ENCODE results near the gene RABGAP1L.
A peak's percentile ranks its signal among the peaks of the same experiment; 100 is the strongest.
"Not testable (repeated sequence)": the region's sequence is repeated elsewhere in the genome, so short reads cannot be mapped to it uniquely, and the experiment has no call there.

RABGAP1L gene

DNA sequence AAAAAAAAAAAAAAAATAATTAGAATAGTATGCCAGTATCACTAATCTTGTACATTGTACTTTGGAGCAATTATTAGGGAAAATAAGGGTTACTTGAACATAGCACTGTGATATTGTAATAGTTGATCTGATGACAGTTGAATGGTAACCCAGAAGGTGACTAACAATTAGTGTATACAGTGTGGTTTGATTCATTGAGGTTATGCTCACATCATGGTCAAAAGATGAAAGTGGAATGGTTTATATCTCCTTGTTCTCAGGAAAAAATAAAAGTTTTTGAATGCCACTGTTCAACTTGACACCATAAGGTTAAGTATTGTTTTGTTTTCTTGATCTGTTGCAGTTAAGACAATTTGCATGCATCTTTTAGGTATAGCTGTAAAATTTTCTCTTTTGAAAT is 375.5 kb downstream of the RABGAP1L start:
- no peak overlapping the region for H3K4me3 ChIP-seq (replicated peaks in 1 of 2; ENCODE audit: low read depth in 2 of 2, low read length in 2 of 2)
- DNase-seq (ENCODE audit: low read depth in 2 of 2), result peak in 1 of 2 donors; percentile 37
- TF ChIP-seq CTCF (IDR thresholded peaks at IDR 0.05; ENCODE audit: low read depth, low read length), result no peak

GRCh38 chr1:174535207-174535606 is 375.9 kb downstream of the RABGAP1L start:
- DNase-seq (ENCODE audit: low read depth in 2 of 2), result peak in 1 of 2 donors; percentile 8

DNA sequence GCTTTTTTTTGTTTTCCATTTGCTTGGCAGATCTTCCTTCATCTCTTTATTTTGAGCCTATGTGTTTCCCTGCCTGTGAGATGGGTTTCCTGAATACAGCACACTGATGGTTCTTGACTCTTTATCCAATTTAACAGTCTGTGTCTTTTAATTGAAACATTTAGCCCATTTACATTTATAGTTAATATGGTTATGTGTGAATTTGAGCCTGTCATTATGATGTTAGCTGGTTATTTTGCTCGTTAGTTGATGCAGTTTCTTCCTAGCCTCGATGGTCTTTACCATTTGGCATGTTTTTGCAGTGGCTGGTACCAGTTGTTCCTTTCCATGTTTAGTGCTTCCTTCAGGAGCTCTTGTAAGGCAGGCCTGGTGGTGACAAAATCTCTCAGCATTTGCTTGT is 384.1 kb downstream of the RABGAP1L start:
- H3K4me3 ChIP-seq (replicated peaks in 1 of 2; ENCODE audit: low read depth in 2 of 2, low read length in 2 of 2); DNase-seq (ENCODE audit: low read depth in 2 of 2): not testable (repeated sequence)

More at GRCh38 chr1:174535207-174535606, 375.9 kb downstream of the RABGAP1L start:
- H3K4me3 ChIP-seq (replicated peaks in 1 of 2; ENCODE audit: low read depth in 2 of 2, low read length in 2 of 2), result no peak overlapping the region
- TF ChIP-seq CTCF (IDR thresholded peaks at IDR 0.05; ENCODE audit: low read depth, low read length), result no peak

DNA sequence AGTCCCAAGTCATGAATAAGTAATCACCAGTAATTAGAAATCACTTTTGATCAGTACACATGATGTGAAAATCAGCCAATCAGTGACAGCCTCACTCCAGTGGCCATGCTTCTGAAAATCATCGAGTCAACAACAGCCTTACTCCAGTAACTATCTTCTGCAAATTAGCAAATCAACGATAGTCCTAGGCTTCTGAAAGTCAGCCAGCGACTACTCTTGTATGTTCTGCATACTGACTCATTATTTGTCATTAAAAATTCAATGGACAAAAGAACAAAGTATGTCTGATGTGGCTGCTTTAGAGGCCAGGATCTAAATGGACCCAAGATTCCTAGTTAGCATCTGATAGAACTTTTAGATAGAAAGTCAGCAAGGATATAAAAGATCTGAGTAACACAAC is 391.0 kb downstream of the RABGAP1L start:
- H3K4me3 ChIP-seq (replicated peaks in 1 of 2; ENCODE audit: low read depth in 2 of 2, low read length in 2 of 2), result no peak overlapping the region
- no peak for TF ChIP-seq CTCF (IDR thresholded peaks at IDR 0.05; ENCODE audit: low read depth, low read length)
- peak in 1 of 2 donors; percentile 88 for DNase-seq (ENCODE audit: low read depth in 2 of 2)

DNA sequence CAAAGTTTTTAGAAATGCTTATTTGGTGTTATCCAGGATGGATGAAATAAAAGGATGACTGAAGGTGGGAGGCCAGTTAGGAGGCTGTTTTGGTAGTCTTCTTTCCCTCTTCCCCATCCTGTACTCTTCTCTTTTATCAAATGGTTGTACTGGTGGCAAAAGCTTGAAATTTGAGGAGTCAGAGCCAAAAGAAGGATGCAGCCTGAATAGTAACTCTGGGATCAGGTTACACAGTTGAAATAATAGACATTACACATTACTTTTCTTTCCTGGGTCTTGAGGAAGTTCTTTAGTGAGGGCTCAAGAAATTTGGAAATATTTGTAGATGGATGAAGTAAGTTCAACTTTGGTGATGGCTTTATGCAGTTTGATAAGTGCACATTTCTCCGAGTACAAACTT is 397.1 kb downstream of the RABGAP1L start:
- no peak for TF ChIP-seq CTCF (IDR thresholded peaks at IDR 0.05; ENCODE audit: low read depth, low read length)
- peak in 1 of 2 donors; percentile 4 for DNase-seq (ENCODE audit: low read depth in 2 of 2)
- H3K4me3 ChIP-seq (replicated peaks in 1 of 2; ENCODE audit: low read depth in 2 of 2, low read length in 2 of 2), result no peak overlapping the region

DNA sequence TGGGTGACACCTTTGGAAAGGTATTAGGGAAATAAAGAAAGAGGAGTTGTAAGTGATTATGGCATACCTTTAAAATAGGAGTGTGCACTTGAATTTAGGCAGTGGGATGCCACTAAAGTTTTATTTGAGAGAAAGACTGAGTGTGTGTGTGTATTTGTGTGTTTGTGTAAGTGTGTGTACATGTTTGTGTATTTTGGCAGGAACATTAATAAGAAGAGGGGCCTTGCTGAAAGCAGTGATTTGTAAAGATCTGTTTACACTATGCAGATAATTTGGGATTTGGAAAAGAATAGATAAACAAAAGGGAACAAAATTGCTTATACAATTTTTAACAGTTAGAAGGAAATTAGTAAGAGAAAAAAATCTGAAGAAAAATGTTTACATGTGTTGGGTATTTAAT is 409.2 kb downstream of the RABGAP1L start:
- no peak overlapping the region for H3K4me3 ChIP-seq (replicated peaks in 1 of 2; ENCODE audit: low read depth in 2 of 2, low read length in 2 of 2)
- DNase-seq (ENCODE audit: low read depth in 2 of 2), result no peak
- no peak for TF ChIP-seq CTCF (IDR thresholded peaks at IDR 0.05; ENCODE audit: low read depth, low read length)

GRCh38 chr1:174569240-174569639 is 409.9 kb downstream of the RABGAP1L start:
- no peak overlapping the region for H3K4me3 ChIP-seq (replicated peaks in 1 of 2; ENCODE audit: low read depth in 2 of 2, low read length in 2 of 2)
- no peak for TF ChIP-seq CTCF (IDR thresholded peaks at IDR 0.05; ENCODE audit: low read depth, low read length)
- DNase-seq (ENCODE audit: low read depth in 2 of 2), result no peak
